Loucy (cell line): Measurements from ENCODE around the gene PRR22.

Experiments used
- CTCF ChIP-seq: fragments of 200-600 bp; sonication (generic); conservative IDR thresholded peaks from 2 replicates; pipeline ENCODE4 v1.5.1; 2014; ENCODE audit warnings: mild to moderate bottlenecking, antibody characterized with exemption, low read length
- EZH2phosphoT487 ChIP-seq: fragments of 200-600 bp; IDR thresholded peaks from 2 replicates; pipeline ENCODE4 v1.6.1; 2018; ENCODE audit warnings: antibody characterized with exemption, mild to moderate bottlenecking, moderate library complexity, borderline replicate concordance

- TF ChIP-seq CTCF (no peak), EZH2phosphoT487 (no peak)
Measured at GRCh38 chr19:5827891-5828660, 43.5 kb upstream of the PRR22 start.
